Activated CD4-positive, alpha-beta memory T cell treated with anti-CD3 and anti-CD28 coated beads for 36 hours (primary cell): Measurements from ENCODE around the gene GLYATL1. TPM values are rescaled to one million over a fixed set of nuclear protein-coding genes. Genes with fewer than 3 reads are reported as not detected.
A peak's percentile ranks its signal among the peaks of the same experiment; 100 is the strongest.

Experiments used
- CTCF ChIA-PET: fragments of 350-600 bp; sonication (Branson Sonifier 250); formaldehyde crosslinking; loops from one replicate; lab custom pipeline; 2021; ENCODE audit warnings: antibody characterized with exemption, inconsistent platforms; lab: Charles Lee
- POLR2A ChIA-PET: fragments of 350-600 bp; sonication (Branson Sonifier 250); formaldehyde crosslinking; loops from one replicate; lab custom pipeline; 2021; ENCODE audit warnings: antibody characterized with exemption; lab: Charles Lee
- DNase-seq: peaks from one replicate; pipeline ENCODE4 v3.0.0-alpha.2; 2020
- H3K27ac Mint-ChIP-seq: one replicate; pipeline ENCODE4 v1.8.0; 2021; ENCODE audit warnings: mixed read lengths
- H3K27me3 Mint-ChIP-seq: one replicate; pipeline ENCODE4 v1.8.0; 2021; ENCODE audit warnings: mixed read lengths
- H3K36me3 Mint-ChIP-seq: one replicate; pipeline ENCODE4 v1.8.0; 2021; ENCODE audit warnings: mixed read lengths
- H3K4me1 Mint-ChIP-seq: one replicate; pipeline ENCODE4 v1.8.0; 2021; ENCODE audit warnings: low read depth, mixed read lengths
- H3K4me3 Mint-ChIP-seq: one replicate; pipeline ENCODE4 v1.8.0; 2021; ENCODE audit warnings: mild to moderate bottlenecking, mixed read lengths
- H3K9me3 Mint-ChIP-seq: one replicate; pipeline ENCODE4 v1.8.0; 2021; ENCODE audit warnings: mixed read lengths
- intact Hi-C: fragments of 100-400 bp; cut with micrococcal nuclease; formaldehyde crosslinking; loops from one replicate; pipeline ENCODE4 v1.15.1; 2023
- total RNA-seq, 2 experiments: library from RNA; stranded (reverse); gene quantifications; one replicate each; pipeline ENCODE4 v1.2.3, GENCODE V29; 2021

GLYATL1 gene
- total RNA-seq, 2 experiments from 2014 or later: not detected

DNA sequence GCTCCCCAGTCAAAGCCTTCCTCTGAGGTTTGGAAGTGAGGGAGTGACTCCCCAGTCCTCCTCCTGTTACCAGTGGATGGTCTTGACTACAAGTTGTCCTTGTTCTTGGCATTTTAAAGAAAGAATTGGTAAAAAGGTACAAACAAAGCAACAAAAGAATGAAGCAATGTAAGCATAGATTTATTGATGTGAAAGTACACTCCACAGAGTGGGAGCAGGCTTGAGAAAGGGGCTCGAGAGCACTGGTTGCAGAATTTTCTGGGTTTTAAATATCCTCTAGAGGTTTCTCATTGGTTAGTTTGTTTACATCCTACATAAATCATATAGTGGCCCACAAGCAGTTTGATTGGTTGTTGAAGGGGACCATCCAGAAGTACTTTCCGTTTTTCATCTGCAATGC lies 22.7 kb upstream of the GLYATL1 start:
- Mint-ChIP-seq H3K9me3 (peaks cover 25% of the 10 kb centered on the region), H3K4me1 (no peaks in the 10 kb centered on the region), H3K4me3 (no peak overlapping the region), H3K27ac (no peak overlapping the region), H3K36me3 (no peaks in the 10 kb centered on the region), H3K27me3 (peaks cover 8% of the 10 kb centered on the region)
- intact Hi-C loops: no loop called here
- POLR2A ChIA-PET: no interaction called here
- CTCF ChIA-PET: no interaction called here
- no peak for DNase-seq

DNA sequence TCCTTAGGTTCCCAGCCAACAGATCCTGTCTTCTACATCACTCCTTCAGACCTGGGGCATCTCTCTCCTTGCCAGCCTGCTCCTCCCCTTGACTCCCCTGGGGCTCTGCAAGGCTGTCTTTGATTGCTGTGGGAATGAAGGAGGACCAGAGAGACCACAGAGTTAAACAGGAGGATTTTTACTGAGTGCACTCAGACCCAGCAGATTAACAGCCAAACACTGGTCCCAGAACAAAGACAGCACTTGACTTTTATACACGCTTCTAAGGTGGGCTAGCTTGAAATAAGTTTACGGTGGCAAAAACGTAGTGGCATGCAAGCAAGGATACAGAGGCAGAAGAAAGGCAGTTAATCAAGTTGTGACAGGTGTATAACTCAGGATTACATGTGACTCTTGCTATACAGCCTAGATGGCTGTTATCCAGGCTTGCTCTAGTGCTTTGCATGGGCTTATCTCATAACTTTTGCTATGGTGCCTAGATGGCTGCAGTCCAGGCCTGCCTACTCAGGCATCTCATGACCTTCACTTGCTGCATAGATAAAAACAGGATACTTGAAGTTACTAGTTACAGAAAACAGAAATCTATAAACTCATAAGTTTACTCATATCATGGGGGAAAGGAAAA lies 22.0 kb upstream of the GLYATL1 start:
- no peaks in the 10 kb centered on the region for H3K36me3 Mint-ChIP-seq
- H3K4me1 Mint-ChIP-seq: no peaks in the 10 kb centered on the region
- intact Hi-C loops: no loop called here
- no peak overlapping the region for H3K4me3 Mint-ChIP-seq
- DNase-seq: no peak
- peaks cover 25% of the 10 kb centered on the region for H3K9me3 Mint-ChIP-seq
- ChIA-PET CTCF (no interaction called here), POLR2A (no interaction called here)
- no peak overlapping the region for H3K27ac Mint-ChIP-seq
- H3K27me3 Mint-ChIP-seq: peaks cover 8% of the 10 kb centered on the region

DNA sequence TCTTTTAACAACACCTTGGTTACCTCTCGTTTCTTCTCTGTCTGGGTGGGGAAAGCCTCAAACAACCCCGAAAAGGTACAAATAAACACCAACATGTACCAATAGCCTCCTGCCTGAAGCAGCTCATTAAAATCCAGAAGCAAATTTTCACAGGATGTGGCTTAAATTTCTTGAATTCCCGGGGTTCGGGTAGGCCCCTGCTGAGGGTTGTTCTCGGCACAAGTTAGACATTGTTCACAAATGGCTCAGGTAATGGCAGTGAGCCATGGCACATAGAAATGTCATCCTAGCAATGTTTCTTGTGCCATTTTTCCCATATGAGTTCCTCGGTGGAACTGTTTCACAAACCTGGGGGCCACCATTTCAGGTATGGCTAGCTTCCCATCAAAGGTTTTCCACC lies 19.7 kb upstream of the GLYATL1 start:
- Mint-ChIP-seq H3K27me3 (peaks cover 4% of the 10 kb centered on the region), H3K4me3 (no peak overlapping the region), H3K36me3 (no peaks in the 10 kb centered on the region), H3K9me3 (peaks cover 25% of the 10 kb centered on the region), H3K4me1 (peaks cover 9% of the 10 kb centered on the region), H3K27ac (no peak overlapping the region)
- CTCF ChIA-PET: no interaction called here
- DNase-seq: no peak
- POLR2A ChIA-PET: no interaction called here
- intact Hi-C loops: no loop called here

DNA sequence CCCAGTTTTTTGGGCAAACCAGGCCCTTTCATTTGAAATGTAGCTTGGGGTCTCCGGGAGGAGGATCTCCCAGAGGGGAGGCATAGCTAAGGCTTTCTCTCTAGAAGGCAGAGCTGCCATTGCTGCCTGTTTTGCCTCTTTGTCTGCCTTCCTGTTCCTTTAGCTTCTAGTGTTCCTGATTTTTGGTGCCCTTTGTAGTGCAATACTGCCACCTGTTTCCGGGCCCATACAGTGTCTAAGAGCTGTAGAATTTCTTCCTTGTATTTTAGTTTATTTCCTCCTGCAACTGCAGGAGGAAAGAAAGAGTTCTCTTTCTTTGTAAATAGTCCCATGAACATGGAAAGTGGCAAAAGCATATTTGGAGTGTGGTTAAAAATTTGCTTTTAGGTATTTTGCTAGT lies 19.3 kb upstream of the GLYATL1 start:
- no peak for DNase-seq
- Mint-ChIP-seq H3K4me1 (peaks cover 9% of the 10 kb centered on the region), H3K9me3 (peaks cover 25% of the 10 kb centered on the region), H3K4me3 (no peak overlapping the region), H3K36me3 (no peaks in the 10 kb centered on the region), H3K27me3 (peaks cover 4% of the 10 kb centered on the region), H3K27ac (no peak overlapping the region)
- CTCF ChIA-PET: no interaction called here
- POLR2A ChIA-PET: no interaction called here
- intact Hi-C loops: loop anchor here (10.0 kb wide), 1 partner anchor 265 kb away; no protein-coding TSS in a partner anchor

DNA sequence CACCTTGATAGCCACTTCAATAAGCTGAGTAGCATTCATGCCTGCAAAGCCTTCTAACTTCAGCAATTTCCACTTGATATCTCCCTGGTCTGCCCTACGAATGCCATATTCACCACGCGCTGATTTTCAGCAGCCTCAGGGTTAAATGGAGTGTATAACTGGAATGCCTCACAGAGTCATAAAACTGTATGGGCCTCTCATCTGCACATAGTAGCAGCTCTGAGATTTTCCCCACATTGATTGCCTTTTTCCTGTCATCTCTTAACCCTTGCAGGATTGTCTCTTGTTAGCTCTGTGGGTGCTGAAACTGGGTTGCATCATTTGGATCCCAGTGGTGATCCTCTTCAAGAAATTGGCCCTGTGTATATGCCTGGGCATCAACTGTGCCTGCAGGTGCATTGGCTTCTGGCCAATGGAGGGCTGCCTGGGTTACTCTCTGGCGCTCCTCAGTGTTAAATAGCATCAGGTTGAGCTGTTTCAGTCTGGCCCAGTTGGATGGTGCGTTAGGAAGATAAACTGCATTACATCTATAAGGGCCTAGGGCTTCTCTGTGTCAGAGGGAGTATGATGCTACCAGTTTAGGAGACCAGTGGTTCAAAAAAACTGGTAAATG lies 17.4 kb upstream of the GLYATL1 start:
- POLR2A ChIA-PET: interaction anchor here (0.5 kb wide), 1 partner anchor 72 kb away, joined by 3 read pairs; no protein-coding TSS in a partner anchor
- intact Hi-C loops: loop anchor here (10.0 kb wide), 1 partner anchor 267 kb away; no protein-coding TSS in a partner anchor
- no peaks in the 10 kb centered on the region for H3K36me3 Mint-ChIP-seq
- peaks cover 2% of the 10 kb centered on the region for H3K27me3 Mint-ChIP-seq
- H3K4me3 Mint-ChIP-seq: no peak overlapping the region
- H3K4me1 Mint-ChIP-seq: peaks cover 9% of the 10 kb centered on the region
- no peak overlapping the region for H3K27ac Mint-ChIP-seq
- H3K9me3 Mint-ChIP-seq: peaks cover 14% of the 10 kb centered on the region
- DNase-seq: no peak
- CTCF ChIA-PET: interaction anchor here (0.9 kb wide), 1 partner anchor 19 kb away, joined by 3 read pairs; no protein-coding TSS in a partner anchor

DNA sequence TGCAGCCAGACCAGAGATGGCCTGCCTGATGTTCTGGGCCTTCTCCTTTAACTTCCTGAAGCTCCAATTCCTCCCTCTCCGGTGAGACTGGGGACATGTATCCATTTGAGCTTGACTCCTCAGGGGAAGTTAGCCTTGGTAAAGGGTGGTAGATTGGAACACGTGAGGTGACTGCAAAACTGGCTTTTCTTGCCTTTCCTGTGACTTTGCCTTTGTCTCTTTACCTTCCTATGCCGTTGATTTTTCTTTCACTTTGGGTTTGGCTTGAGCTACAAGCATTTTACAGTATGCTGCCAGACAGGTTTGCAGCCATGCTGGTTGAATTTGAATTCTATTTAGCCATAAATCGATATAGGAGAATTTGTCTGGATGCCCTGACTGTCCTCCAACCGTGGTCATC lies 16.8 kb upstream of the GLYATL1 start:
- H3K27me3 Mint-ChIP-seq: peaks cover 2% of the 10 kb centered on the region
- intact Hi-C loops: loop anchor here (10.0 kb wide), 1 partner anchor 268 kb away; no protein-coding TSS in a partner anchor
- H3K27ac Mint-ChIP-seq: no peak overlapping the region
- H3K36me3 Mint-ChIP-seq: no peaks in the 10 kb centered on the region
- CTCF ChIA-PET: interaction anchor here (0.9 kb wide), 1 partner anchor 20 kb away, joined by 3 read pairs; no protein-coding TSS in a partner anchor
- peaks cover 12% of the 10 kb centered on the region for H3K4me1 Mint-ChIP-seq
- H3K9me3 Mint-ChIP-seq: peaks cover 8% of the 10 kb centered on the region
- DNase-seq: no peak
- H3K4me3 Mint-ChIP-seq: no peak overlapping the region
- POLR2A ChIA-PET: interaction anchor here (0.5 kb wide), 1 partner anchor 73 kb away, joined by 3 read pairs; no protein-coding TSS in a partner anchor

DNA sequence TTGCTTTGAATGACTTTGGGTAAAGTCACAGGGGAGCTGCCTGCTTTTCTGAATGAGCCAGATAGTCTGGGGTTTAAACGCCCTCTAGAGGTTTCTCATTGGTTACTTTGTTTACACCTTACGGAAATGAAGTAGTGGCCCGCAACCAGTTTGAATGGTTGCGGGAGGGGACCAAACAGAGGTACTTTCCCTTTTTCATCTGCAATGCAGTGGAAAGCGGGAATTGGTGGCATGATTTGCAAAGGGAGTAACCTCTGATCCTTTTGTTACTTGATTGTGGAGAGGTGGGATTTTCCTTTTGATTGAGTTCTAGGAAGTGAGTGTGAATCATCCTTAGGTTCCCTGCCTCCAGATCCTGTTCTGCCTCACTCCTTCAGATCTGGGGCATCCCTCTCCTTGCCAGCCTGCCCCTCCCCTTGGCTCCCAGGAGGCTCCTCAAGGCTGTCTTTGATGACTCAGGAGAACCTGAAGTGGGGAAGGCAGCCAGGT lies 15.9 kb upstream of the GLYATL1 start:
- Mint-ChIP-seq H3K27me3 (peaks cover 7% of the 10 kb centered on the region), H3K27ac (no peak overlapping the region), H3K4me1 (peaks cover 15% of the 10 kb centered on the region), H3K4me3 (no peak overlapping the region), H3K9me3 (peaks cover 1% of the 10 kb centered on the region), H3K36me3 (no peaks in the 10 kb centered on the region)
- DNase-seq: peak; percentile 45
- ChIA-PET POLR2A (no interaction called here), CTCF (no interaction called here)
- intact Hi-C loops: loop anchor here (10.0 kb wide), 1 partner anchor 269 kb away; no protein-coding TSS in a partner anchor

DNA sequence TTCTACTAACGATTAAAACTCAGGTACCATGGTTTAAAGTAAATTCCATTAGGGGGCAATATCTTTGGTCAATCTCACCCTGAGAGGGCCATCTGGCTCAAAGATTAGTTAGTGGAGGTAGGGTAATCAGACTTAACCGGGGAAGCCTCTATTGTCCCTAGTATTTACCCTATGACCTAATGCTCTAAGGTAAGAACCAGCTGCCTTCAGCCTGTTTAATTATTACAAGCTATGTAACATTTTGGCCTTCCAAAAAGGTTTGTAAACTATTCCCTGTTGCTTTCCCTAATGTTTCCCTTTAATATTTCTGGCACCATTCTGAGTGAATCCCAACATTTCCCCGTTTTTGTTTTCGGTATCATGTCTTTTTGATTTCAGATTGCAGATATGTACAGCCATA lies 15.1 kb upstream of the GLYATL1 start:
- Mint-ChIP-seq H3K27me3 (peaks cover 9% of the 10 kb centered on the region), H3K4me1 (peaks cover 17% of the 10 kb centered on the region), H3K4me3 (no peak overlapping the region), H3K36me3 (no peaks in the 10 kb centered on the region), H3K27ac (no peak overlapping the region), H3K9me3 (no peaks in the 10 kb centered on the region)
- intact Hi-C loops: loop anchor here (10.0 kb wide), 1 partner anchor 269 kb away; no protein-coding TSS in a partner anchor
- no peak for DNase-seq
- ChIA-PET POLR2A (no interaction called here), CTCF (no interaction called here)

DNA sequence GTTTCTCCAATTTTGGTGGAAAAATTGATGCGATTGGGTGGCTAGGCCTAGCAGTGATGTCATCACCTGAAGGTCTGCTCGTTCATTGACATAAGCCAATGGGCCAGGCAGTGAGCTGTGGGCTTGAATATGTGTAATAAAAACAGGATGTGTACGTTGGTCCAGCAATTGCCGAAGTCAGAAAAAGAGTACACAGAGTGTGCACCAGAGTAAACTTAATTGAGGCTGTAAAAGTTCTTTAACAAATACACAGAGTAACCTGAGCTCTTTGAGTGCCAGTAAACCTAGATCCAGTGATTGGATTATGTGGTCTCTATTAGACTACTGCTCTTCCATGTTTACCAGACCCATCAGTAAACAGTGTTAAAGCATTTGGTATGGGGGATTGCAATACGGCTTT lies 13.0 kb upstream of the GLYATL1 start:
- intact Hi-C loops: loop anchor here (10.0 kb wide), 1 partner anchor 271 kb away; no protein-coding TSS in a partner anchor
- Mint-ChIP-seq H3K27ac (no peak overlapping the region), H3K4me3 (no peak overlapping the region), H3K36me3 (no peaks in the 10 kb centered on the region), H3K9me3 (no peaks in the 10 kb centered on the region), H3K27me3 (peaks cover 19% of the 10 kb centered on the region), H3K4me1 (peaks cover 17% of the 10 kb centered on the region)
- no peak for DNase-seq
- POLR2A ChIA-PET: no interaction called here
- CTCF ChIA-PET: interaction anchor here (0.6 to 0.7 kb wide), 2 partner anchors 31 to 350 kb away, joined by 3 to 4 read pairs; no protein-coding TSS in a partner anchor

DNA sequence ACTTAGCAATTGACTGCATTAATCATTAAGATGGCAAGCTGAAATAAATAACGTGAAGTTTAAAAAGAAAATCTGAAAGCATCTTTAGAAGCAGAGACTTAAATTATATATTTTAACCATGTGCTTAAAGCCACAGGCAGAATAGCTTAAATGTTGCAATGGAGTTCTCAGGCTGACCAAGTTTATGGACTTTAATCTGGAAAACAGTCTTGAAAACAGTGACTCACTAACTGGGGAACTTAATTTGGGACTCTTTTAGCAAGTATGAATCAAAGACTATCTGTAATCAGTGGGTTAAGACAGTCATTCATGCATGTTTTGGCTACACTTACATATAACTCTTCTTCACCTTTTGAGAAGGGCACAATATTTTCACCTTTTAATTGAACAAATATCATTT lies 12.6 kb upstream of the GLYATL1 start:
- no peaks in the 10 kb centered on the region for H3K9me3 Mint-ChIP-seq
- H3K4me3 Mint-ChIP-seq: no peak overlapping the region
- H3K4me1 Mint-ChIP-seq: peaks cover 17% of the 10 kb centered on the region
- H3K27me3 Mint-ChIP-seq: peaks cover 19% of the 10 kb centered on the region
- intact Hi-C loops: loop anchor here (10.0 kb wide), 1 partner anchor 272 kb away; no protein-coding TSS in a partner anchor
- H3K27ac Mint-ChIP-seq: no peak overlapping the region
- ChIA-PET CTCF (interaction anchor here (0.6 to 0.7 kb wide), 2 partner anchors 32 to 350 kb away, joined by 3 to 4 read pairs; no protein-coding TSS in a partner anchor), POLR2A (no interaction called here)
- no peaks in the 10 kb centered on the region for H3K36me3 Mint-ChIP-seq
- DNase-seq: no peak

DNA sequence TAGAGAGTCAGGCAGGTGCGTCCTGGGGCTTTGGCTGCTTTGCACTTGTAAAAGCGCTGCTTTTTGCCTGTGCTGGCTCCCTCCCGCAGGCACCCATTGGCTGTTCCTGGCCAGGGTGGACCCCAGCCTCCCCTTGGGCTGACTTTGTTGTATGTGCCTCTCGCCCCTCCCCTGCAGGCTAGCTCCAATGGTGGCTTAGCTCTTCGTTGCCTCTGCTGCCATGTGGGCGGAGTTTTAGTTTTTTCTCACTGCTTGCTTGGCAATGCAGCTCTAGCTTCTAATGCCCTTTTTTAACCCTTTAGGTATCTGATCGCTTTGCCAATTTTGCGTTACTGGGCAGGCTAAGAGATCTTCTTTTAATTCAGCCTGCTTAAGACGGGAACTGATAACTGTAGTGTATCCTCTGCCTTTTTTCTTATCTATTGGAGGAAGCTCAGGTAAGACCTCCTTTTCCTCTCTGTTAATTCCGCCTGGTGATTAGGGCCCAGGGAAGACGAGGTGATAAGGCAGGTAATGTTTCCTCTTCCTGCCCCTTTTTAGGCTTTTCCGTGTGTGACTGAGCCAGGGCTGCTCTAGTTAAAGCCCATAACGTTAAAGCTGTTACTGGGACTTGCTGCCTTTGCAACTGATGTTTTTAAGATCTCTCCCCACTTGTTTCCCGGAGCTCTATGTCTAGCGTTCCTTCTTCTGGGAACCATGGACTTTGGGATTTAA lies 11.7 kb upstream of the GLYATL1 start:
- Mint-ChIP-seq H3K4me3 (no peak overlapping the region), H3K36me3 (no peaks in the 10 kb centered on the region), H3K27ac (no peak overlapping the region), H3K4me1 (peaks cover 16% of the 10 kb centered on the region), H3K9me3 (no peaks in the 10 kb centered on the region), H3K27me3 (peaks cover 19% of the 10 kb centered on the region)
- intact Hi-C loops: loop anchor here (10.0 kb wide), 1 partner anchor 273 kb away; no protein-coding TSS in a partner anchor
- peak; percentile 18 for DNase-seq
- CTCF ChIA-PET: interaction anchor here (1.2 kb wide), 1 partner anchor 31 kb away, joined by 4 read pairs; no protein-coding TSS in a partner anchor
- POLR2A ChIA-PET: no interaction called here
